ENCODE results near the gene FAM219B.

- no peak for TF ChIP-seq POLR2A (IDR thresholded peaks at IDR 0.05)
- no peak for TF ChIP-seq CTCF (IDR thresholded peaks at IDR 0.05)
Measured at GRCh38 chr15:74865316-74865715, 41.3 kb downstream of the FAM219B start.

All from uterus (tissue), 2 donors.